Left renal cortex interstitium (tissue), 4 donors: ENCODE results near the gene HERPUD1. TPM values are rescaled to one million over a fixed set of nuclear protein-coding genes. Genes with fewer than 3 reads are reported as not detected.

Experiments
- DNase-seq, 4 donors: peaks; one replicate each; pipeline ENCODE4 v3.0.0-alpha.2; 2013; ENCODE audit warnings: low read depth in 4 of 4, low spot score in 2 of 4, missing footprints in 1 of 4
- polyA plus RNA-seq, 4 donors: library from polyadenylated mRNA; unstranded; fragments of 120-200 nt; gene quantifications; one replicate each; pipeline ENCODE4 v1.2.1, GENCODE V29; 2013; ENCODE audit not compliant: insufficient read length in 4 of 4

The HERPUD1 gene
- polyA plus RNA-seq, 4 donors, result 110 to 132 (median 123) TPM

DNA sequence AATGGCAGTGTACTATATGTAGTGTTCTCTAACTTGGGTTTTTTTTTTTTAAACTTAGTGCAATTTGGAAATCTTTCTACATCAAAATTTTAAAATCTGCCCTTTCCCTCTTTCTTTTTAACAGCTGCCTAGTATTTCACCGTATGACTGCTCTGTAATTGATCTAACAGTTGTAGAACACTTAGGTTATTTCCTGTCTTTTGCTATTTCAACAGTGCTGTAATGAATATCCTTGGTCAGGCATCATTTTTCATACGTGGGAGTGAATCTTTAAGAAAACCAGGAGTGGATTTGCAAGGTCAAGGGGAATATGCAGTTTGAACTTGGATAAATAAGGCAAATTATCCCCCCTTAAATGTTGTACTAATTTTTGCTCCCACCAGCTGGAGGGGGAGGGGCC lies 61.3 kb downstream of the HERPUD1 start:
- DNase-seq, result no peak

DNA sequence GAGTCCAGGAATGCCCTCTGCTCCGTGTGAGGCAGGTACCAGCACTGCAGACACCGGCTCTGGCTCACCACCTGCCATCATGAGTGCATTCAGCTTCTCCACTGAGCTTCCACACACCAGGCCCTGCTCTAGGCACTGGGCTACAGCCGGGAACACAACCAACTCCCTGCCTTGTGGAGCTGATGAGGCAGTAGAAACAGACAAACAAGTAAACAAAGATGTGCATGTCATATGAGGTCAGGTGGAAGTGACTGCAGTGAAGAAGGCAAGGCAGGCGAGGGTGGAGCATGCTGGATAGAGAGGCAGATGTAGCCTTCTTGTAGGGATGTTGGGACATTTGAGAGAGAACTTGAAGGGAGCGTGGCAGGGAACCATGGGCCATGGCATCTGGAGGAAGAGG lies 62.4 kb downstream of the HERPUD1 start:
- no peak for DNase-seq

Other genes starting within 250 kb of the HERPUD1 start
- 10 to 100 TPM; 19.3 to 46.9 (median 35.9) TPM for gene MT1X, start 249.7 kb upstream of the HERPUD1 start, polyA plus RNA-seq
- 100 to 1,000 TPM in 1 of 4 donors, 10 to 100 TPM in 3; 73.0 to 106 (median 83.5) TPM for gene NUP93, start 202.0 kb upstream of the HERPUD1 start, polyA plus RNA-seq
- gene SLC12A3, start 66.9 kb upstream of the HERPUD1 start, polyA plus RNA-seq, result 10 to 100 TPM; 38.1 to 57.2 (median 46.4) TPM
- gene CETP, start 29.8 kb downstream of the HERPUD1 start, polyA plus RNA-seq, result 10 to 100 TPM in 3 of 4 donors, 1 to 10 TPM in 1; 10.0 to 15.3 (median 11.4) TPM
- 1 to 10 TPM; 2.2 to 4.8 (median 3.4) TPM for gene NLRC5, start 57.4 kb downstream of the HERPUD1 start, polyA plus RNA-seq
- gene CPNE2, start 160.4 kb downstream of the HERPUD1 start, polyA plus RNA-seq, result 10 to 100 TPM; 32.4 to 40.9 (median 38.8) TPM